ENCODE data around the gene PAOX.
"Not testable (repeated sequence)": the region's sequence is repeated elsewhere in the genome, so short reads cannot be mapped to it uniquely, and the experiment has no call there.

PAOX gene

GRCh38 chr10:133365461-133366129, 13.5 kb upstream of the PAOX start:
- no peak for DNase-seq

- no peak for DNase-seq
These were observed 13.0 kb upstream of the PAOX start for GRCh38 chr10:133366130-133366478.

GRCh38 chr10:133366751-133367150, 12.3 kb upstream of the PAOX start:
- no peak for DNase-seq

GRCh38 chr10:133367461-133367860, 11.6 kb upstream of the PAOX start:
- DNase-seq = not testable (repeated sequence)

- no peak for DNase-seq
These were observed 10.9 kb upstream of the PAOX start for GRCh38 chr10:133368153-133368552.

GRCh38 chr10:133370030-133370786, 8.9 kb upstream of the PAOX start:
- DNase-seq = no peak

GRCh38 chr10:133372507-133372906, 6.6 kb upstream of the PAOX start:
- DNase-seq = no peak

GRCh38 chr10:133373174-133374090, 5.6 kb upstream of the PAOX start, which contains the start of gene ECHS1:
Gene ECHS1, minus strand, starts transcription at chr10:133373354. Its CDS starts 21 bp downstream, at chr10:133373333.
- DNase-seq = peak; percentile 95

GRCh38 chr10:133375357-133376115, 3.5 kb upstream of the PAOX start:
- DNase-seq = no peak

GRCh38 chr10:133376183-133376582, 2.9 kb upstream of the PAOX start:
- not testable (repeated sequence) for DNase-seq

GRCh38 chr10:133377025-133377817, 1.8 kb upstream of the PAOX start:
- DNase-seq = no peak

- DNase-seq = no peak
These were observed 1.2 kb upstream of the PAOX start for GRCh38 chr10:133377818-133378250.

GRCh38 chr10:133378251-133379096, 588 bp upstream of the PAOX start:
- peak; percentile 32 for DNase-seq

- no peak for DNase-seq
These were observed 972 bp downstream of the PAOX start for GRCh38 chr10:133379801-133380666.

GRCh38 chr10:133381036-133381435, 2.0 kb downstream of the PAOX start:
- no peak for DNase-seq

GRCh38 chr10:133383551-133383950, 4.5 kb downstream of the PAOX start:
- no peak for DNase-seq

- DNase-seq = no peak
These were observed 5.0 kb downstream of the PAOX start for GRCh38 chr10:133384071-133384470.

GRCh38 chr10:133385214-133385613, 6.2 kb downstream of the PAOX start:
- no peak for DNase-seq

GRCh38 chr10:133386951-133387350, 7.9 kb downstream of the PAOX start:
- not testable (repeated sequence) for DNase-seq

Data from activated CD4-positive, alpha-beta T cell treated with anti-CD3 and anti-CD28 coated beads, Interleukin-2, amount 50 U/mL, for 16 hours (primary cell).